GM18508 (cell line): Measurements from ENCODE around the gene TXNDC11.
A peak's percentile ranks its signal among the peaks of the same experiment; 100 is the strongest.

Experiments
- ATAC-seq: cut with Tn5 transposase; IDR thresholded peaks from one replicate; pipeline ENCODE4 v1.9.1; 2021; ENCODE audit warnings: moderate number of reproducible peaks; ENCODE audit not compliant: insufficient read depth, unreplicated experiment

The TXNDC11 gene

DNA sequence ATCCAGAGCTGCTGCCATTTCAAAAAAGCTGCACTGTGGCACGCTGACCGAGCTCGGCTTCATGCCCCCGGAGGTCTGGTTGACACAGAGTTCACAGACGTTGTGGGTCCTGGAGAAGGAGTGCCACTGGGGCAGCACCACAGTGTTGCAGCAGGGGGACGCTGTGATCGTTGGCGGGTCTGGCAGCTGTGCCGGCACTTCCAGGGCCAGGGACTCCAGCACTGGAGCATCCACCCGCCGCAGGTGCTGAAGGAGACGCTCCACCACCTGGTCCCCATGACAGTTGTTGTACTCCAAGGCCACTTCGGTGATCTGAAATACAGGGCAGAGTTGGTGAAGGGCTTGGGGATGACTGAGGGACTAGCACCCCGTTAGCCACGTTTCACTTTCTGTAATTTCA is 50.9 kb downstream of the TXNDC11 start:
- ATAC-seq = no peak

GRCh38 chr16:11691235-11691634 is 51.4 kb downstream of the TXNDC11 start:
- ATAC-seq = no peak

DNA sequence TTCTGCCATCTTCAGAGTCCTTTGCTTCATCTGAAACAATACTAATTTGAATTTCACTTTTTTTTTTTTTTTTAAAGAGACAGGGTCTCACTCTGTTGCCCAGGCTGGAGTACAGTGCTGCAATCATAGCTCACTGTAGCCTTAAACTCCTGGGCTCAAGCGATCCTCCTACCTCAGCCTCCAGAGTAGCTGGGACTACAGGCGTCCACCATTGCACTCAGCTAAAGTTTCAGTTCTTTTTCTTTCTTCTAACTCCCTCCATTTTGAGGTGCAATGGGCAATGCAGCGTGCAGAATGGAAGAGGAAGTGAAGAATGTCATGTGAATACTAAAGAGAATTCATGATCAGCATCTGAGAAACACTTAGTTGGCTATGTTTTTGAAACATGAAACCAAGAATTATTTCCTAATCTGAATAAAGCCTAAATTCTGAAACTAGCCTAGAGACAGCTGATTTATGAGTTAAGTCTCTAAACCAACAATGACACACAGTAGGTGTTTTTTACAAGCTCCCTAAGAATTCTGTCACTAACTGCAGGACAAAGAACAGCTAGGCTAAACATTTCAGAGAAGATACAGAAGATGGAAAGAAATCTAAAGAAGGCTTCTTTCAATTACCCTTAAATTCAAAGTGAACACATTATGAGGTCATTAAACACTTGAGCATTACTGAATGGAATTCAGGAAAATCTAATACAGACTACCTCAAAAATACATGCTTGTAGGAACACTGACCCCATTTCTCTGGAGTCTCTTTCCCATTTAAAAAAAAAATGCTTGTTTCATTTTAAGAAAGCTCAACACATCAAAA is 53.4 kb downstream of the TXNDC11 start:
- peak; percentile 66 for ATAC-seq

GRCh38 chr16:11688520-11688886 is 54.2 kb downstream of the TXNDC11 start:
- ATAC-seq = no peak

- no peak for ATAC-seq
These were observed 54.8 kb downstream of the TXNDC11 start for GRCh38 chr16:11687601-11688519.

DNA sequence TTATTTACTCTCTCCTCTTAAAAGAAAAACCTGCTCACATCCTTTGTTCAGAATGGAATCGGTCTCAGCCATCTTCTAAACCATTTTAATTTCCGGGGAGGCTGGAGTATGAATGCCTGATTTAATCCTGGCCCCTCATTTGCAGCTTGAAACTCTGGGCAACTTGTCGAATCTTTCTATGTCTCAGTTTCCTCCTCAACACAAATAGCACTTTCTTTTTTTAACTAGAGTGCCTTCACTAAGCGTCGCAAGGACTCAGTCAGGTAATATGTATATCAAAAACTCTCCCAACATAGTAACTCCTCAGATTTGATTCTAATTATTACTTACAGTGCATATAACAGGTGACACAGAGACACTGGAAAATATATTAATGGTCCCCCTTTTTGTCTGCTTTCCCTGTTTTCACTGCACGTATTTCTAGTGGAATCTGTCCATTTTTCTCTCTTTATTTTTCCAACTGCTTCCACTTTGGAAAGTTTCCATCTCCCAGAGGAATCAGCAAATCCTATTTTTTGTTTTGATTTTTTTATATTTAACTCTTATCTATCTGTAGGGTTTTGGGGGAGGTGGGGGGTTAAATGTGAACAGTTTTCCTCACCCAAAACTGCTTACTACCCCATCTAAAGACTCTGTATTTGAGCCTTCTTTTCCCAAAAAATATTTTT is 55.8 kb downstream of the TXNDC11 start:
- ATAC-seq = no peak

DNA sequence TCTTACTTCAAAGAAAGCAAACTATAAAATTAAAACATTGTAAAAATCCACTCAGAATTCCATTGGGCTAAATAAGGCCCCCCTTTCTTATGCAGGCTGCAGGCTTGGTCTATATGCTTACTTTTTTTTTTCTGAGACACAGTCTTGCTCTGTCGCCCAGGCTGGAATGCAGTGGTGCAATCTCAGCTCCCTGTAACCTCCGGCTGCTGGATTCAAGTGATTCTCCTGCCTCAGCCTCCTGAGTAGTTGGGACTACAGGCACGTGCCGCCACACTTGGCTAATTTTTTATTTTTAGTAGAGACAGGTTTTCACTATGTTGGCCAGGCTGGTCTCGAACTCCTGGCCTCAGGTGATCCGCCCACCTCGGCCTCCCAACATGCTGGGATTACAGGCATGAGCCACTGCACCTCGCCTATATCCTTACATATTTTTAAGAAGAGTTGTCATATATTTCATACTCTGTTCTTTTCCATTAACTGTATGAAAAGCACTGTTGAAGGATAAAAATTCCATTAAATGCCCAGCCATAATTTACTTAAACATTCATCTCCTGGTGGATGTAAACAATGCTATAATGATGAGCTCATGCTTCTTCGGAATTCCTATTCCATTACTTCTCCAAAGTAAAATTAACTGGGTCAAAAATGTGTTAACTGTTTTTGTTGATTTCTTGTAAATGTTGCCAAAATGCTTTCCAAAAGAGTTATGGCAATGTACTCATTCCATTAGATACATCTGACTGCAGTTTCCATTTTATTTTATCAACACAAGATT is 56.6 kb downstream of the TXNDC11 start:
- ATAC-seq = no peak

DNA sequence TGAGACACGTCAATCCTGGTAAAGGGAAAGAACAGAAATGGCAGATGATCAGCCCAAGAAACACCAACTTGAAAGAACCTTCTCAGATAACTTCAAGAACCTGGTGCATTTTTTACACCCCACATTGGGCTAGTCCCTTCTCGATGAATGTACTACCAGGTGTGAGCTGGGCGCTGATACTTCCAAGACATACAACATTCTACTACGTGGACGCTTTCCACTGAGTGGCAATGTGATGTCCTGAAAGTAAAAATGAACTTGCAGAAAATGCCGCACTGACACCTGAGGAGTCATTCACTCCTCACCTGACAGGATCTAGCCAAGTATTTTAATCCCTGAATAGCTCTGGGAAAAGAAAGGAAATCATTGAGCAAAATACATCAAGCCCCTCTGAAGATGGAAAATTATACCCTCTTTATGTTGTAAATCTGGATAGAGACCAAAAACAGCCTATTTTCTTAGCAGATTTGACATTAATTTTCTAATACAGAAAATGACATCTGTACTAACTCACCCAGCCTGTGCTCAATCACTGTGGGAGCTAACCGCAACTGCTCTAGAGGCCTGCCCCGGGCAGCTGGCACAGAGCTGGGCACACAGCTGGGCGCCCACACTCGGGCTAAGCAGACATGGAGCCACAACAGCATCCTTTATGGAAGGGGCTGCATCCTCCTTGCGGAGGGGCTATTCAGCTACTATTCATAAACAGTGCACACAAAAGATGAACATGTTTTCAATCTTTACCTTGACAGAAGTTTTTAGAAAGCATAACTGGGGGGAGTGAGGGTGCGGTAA is 58.2 kb downstream of the TXNDC11 start:
- no peak for ATAC-seq

DNA sequence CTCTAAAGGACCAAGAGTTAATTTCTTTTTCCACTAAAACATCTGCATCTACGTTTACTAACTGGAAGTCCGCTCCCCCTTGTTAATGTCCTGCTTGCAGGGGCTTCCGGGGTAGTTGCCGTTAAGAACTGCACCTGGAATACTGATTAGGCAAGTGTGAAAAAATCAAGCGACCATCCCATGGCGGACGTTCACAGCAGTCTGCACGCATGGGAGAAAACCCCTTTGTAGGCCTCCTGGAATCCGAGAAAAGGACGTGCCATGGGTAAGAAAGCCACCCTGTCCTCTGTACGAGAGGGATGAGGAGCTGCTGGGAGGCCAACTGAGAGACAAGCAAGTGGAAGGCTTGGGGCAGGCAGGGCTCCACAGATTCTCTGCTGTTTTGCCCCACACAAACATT is 59.5 kb downstream of the TXNDC11 start:
- no peak for ATAC-seq

- ATAC-seq = no peak
These were observed 60.0 kb downstream of the TXNDC11 start for GRCh38 chr16:11682655-11683096.

DNA sequence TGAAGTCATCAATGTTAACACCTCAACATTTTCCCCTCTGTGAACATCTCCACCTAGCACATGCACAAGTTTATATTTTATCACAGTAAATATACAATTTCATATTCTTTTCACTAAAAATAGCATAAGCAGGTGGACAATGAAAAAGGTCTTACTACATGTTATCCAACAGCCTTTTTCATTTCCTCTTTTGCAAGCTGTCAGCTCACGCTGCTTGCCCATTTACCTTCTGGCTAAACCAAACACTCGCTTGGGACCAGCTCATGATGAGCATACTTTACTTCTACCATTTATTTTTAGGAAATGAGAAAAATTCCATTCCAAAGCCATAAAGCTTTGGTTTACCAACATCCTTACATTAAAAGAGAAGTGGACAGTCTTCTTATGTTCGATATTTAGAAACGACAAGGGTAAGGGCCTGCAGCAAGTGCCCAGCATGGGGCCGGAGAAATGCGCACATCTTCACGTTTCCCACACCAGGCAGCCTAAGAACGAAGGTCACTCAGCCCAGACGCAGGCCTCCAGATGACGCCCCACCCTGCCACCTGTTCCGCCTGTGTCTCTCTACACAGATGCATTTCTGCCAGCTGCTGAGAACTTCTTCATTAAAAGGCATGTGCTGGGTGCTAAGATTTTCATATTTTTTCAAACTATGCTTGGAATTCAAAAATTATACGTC is 60.5 kb downstream of the TXNDC11 start:
- ATAC-seq = no peak

GRCh38 chr16:11681556-11681955 is 61.1 kb downstream of the TXNDC11 start:
- no peak for ATAC-seq

- ATAC-seq = no peak
These were observed 62.4 kb downstream of the TXNDC11 start for GRCh38 chr16:11679941-11680911.

GRCh38 chr16:11679250-11679649 is 63.4 kb downstream of the TXNDC11 start:
- no peak for ATAC-seq

DNA sequence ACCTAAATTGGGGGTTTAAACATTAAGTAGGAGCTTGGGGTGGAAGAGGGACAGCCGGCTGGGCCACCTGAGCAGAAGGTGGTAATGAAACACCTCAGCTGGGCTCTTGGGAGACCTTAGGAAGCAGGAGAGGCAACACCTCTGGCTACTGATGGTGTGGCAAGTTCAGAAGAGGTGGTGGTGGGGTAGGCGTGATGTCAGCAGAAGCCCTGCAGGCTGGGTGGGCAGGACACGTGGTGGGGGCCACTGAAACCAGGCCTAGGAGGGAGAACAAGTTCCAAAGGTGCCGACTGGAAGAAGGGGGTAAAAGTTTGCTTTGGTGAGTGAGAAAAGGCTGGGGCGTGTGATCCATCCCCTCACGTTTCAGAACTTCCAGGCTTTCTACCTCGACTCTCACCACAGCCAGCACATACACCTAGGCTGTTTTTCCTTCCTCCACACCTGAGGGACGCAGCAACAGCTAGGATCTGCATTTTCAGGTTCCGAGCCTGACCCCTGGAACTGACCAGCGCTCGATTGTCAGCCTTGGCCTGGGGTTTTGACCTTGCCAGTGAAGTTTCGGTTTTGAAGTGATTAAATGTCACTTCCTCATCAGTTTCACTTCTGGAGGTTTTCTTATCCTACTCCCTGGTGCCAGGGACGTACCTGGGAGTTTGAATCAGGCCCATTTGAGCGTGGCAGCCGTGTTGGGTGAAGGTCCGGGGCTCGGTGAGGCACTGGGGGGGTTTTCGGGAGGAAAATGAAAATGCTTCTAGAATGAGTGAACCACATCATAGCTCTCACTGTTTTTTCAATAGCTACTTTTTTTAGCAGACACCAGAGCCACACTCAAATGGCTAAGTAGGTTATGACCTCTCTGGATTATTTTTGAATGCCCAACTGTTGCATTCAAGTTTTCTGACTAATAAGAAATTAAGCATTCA is 64.4 kb downstream of the TXNDC11 start:
- no peak for ATAC-seq

- ATAC-seq = no peak
These were observed 65.2 kb downstream of the TXNDC11 start for GRCh38 chr16:11677451-11677951.
